ENCODE data around the gene SLC25A23. TPM values are rescaled to one million over a fixed set of nuclear protein-coding genes. Genes with fewer than 3 reads are reported as not detected.
A peak's percentile ranks its signal among the peaks of the same experiment; 100 is the strongest.

The SLC25A23 gene
- total RNA-seq, 2 experiments from 2014 or later = 10.5 to 10.8 TPM

DNA sequence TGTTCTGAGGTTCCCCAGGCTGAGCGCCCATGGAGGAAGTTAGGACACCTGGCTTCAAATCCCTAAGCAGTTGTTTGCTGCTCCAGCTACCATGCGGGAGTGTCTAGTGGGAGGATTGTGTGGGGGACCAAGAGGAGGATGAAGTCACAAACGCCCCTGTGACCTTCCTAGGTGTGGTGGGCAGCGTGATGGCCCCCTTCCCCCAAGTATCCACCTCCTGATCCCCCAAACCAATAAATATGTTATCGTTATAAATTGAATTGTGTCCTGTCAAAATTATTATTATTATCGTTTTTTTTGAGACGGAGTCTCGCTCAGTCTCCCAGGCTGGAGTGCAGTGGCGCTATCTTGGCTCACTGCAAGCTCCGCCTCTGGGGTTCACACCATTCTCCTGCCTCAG lies 25.9 kb downstream of the SLC25A23 start, which contains the start of gene SLC25A41:
Gene SLC25A41, minus strand, starts transcription at position 101 of the 400 bp plus-strand sequence. Its CDS starts 70 bp downstream, at position 31.
- no peak within 1 kb of the TSS for H3K4me3 Mint-ChIP-seq
- no peaks in the 10 kb centered on the region for H3K36me3 ChIP-seq (ENCODE audit: insufficient read depth, low read length)
- peaks cover 5% of the 10 kb centered on the region for H3K4me1 Mint-ChIP-seq (ENCODE audit: low read depth)
- H3K9me3 ChIP-seq (ENCODE audit: control insufficient read depth in 1 of 2, insufficient read depth in 1 of 2, low read length in 2 of 2) = no peaks in the 10 kb centered on the region
- CTCF ChIA-PET = no interaction called here
- H3K36me3 Mint-ChIP-seq (ENCODE audit: low read depth) = no peaks in the 10 kb centered on the region
- TF ChIP-seq, protein P1, sequence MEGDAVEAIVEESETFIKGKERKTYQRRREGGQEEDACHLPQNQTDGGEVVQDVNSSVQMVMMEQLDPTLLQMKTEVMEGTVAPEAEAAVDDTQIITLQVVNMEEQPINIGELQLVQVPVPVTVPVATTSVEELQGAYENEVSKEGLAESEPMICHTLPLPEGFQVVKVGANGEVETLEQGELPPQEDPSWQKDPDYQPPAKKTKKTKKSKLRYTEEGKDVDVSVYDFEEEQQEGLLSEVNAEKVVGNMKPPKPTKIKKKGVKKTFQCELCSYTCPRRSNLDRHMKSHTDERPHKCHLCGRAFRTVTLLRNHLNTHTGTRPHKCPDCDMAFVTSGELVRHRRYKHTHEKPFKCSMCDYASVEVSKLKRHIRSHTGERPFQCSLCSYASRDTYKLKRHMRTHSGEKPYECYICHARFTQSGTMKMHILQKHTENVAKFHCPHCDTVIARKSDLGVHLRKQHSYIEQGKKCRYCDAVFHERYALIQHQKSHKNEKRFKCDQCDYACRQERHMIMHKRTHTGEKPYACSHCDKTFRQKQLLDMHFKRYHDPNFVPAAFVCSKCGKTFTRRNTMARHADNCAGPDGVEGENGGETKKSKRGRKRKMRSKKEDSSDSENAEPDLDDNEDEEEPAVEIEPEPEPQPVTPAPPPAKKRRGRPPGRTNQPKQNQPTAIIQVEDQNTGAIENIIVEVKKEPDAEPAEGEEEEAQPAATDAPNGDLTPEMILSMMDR (IDR thresholded peaks at IDR 0.05) = no peak
- intact Hi-C loops (cut with DNase I, micrococcal nuclease) = no loop called here
- H3K9me3 Mint-ChIP-seq = no peaks in the 10 kb centered on the region
- DNase-seq (no peak), ATAC-seq (ENCODE audit: poor library complexity) (no peak)
- H3K27ac ChIP-seq (ENCODE audit: low read depth in 1 of 2, low read length in 2 of 2) = no peak within 1 kb of the TSS
- no peak within 1 kb of the TSS for H3K4me3 ChIP-seq (ENCODE audit: low read length)
- peaks cover 5% of the 10 kb centered on the region for H3K4me1 ChIP-seq (ENCODE audit: insufficient read depth, low read length)
- POLR2A ChIA-PET = no interaction called here
- H3K27me3 Mint-ChIP-seq = no peaks in the 10 kb centered on the region
- H3K27me3 ChIP-seq (ENCODE audit: control insufficient read depth in 1 of 2, insufficient read depth in 2 of 2, low read length in 2 of 2) = no peaks in the 10 kb centered on the region
- no peak within 1 kb of the TSS for H3K27ac Mint-ChIP-seq

- Histone ChIP-seq H3K4me1 (ENCODE audit: insufficient read depth, low read length) (peaks cover 5% of the 10 kb centered on the region), H3K27ac (ENCODE audit: low read depth in 1 of 2, low read length in 2 of 2) (no peak overlapping the region), H3K36me3 (ENCODE audit: insufficient read depth, low read length) (no peaks in the 10 kb centered on the region), H3K4me3 (ENCODE audit: low read length) (no peak overlapping the region), H3K9me3 (ENCODE audit: control insufficient read depth in 1 of 2, insufficient read depth in 1 of 2, low read length in 2 of 2) (no peaks in the 10 kb centered on the region), H3K27me3 (ENCODE audit: control insufficient read depth in 1 of 2, insufficient read depth in 2 of 2, low read length in 2 of 2) (no peaks in the 10 kb centered on the region)
- Mint-ChIP-seq H3K27me3 (no peaks in the 10 kb centered on the region), H3K4me1 (ENCODE audit: low read depth) (peaks cover 5% of the 10 kb centered on the region), H3K9me3 (no peaks in the 10 kb centered on the region), H3K4me3 (no peak overlapping the region), H3K36me3 (ENCODE audit: low read depth) (no peaks in the 10 kb centered on the region), H3K27ac (no peak overlapping the region)
- intact Hi-C loops (cut with DNase I, micrococcal nuclease) = no loop called here
- ChIA-PET CTCF (no interaction called here), POLR2A (no interaction called here)
- TF ChIP-seq, protein P1 (IDR thresholded peaks at IDR 0.05) = no peak
- DNase-seq (peak in 1 of 14 experiments; percentile 14), ATAC-seq (ENCODE audit: poor library complexity) (no peak)
Observed at GRCh38 chr19:6433165-6433564, 26.4 kb downstream of the SLC25A23 start.

DNA sequence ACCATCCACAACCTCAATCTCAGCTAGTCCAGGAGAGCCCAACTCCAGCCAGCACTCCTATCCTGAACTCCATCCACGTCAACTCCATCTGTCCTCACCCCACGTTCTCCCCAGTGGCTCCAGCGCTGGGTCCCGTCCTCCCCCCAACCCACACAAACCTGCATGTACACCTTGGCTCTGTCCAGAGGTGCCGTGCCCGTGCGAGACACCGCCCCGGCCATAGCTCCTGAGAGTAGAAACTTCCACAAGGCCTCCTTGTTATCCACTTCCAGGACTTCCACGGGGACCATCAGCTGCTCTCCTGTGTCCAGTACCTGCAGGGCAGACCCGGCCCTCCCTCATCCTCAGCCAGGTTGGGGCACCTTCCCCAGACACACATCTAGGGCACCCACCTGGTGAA lies 27.7 kb downstream of the SLC25A23 start:
- Histone ChIP-seq H3K4me3 (ENCODE audit: low read length) (no peak overlapping the region), H3K27me3 (ENCODE audit: control insufficient read depth in 1 of 2, insufficient read depth in 2 of 2, low read length in 2 of 2) (no peaks in the 10 kb centered on the region), H3K9me3 (ENCODE audit: control insufficient read depth in 1 of 2, insufficient read depth in 1 of 2, low read length in 2 of 2) (no peaks in the 10 kb centered on the region), H3K27ac (ENCODE audit: low read depth in 1 of 2, low read length in 2 of 2) (no peak overlapping the region), H3K4me1 (ENCODE audit: insufficient read depth, low read length) (peaks cover 5% of the 10 kb centered on the region), H3K36me3 (ENCODE audit: insufficient read depth, low read length) (no peaks in the 10 kb centered on the region)
- ChIA-PET CTCF (no interaction called here), POLR2A (no interaction called here)
- intact Hi-C loops (cut with DNase I, micrococcal nuclease) = no loop called here
- DNase-seq = no peak
- TF ChIP-seq, protein P1 (IDR thresholded peaks at IDR 0.05) = no peak
- peaks cover 5% of the 10 kb centered on the region for H3K4me1 Mint-ChIP-seq (ENCODE audit: low read depth)
- H3K9me3 Mint-ChIP-seq = no peaks in the 10 kb centered on the region
- ATAC-seq (ENCODE audit: poor library complexity) = no peak
- H3K27ac Mint-ChIP-seq = no peak overlapping the region
- H3K4me3 Mint-ChIP-seq = no peak overlapping the region
- H3K36me3 Mint-ChIP-seq (ENCODE audit: low read depth) = no peaks in the 10 kb centered on the region
- H3K27me3 Mint-ChIP-seq = no peaks in the 10 kb centered on the region
